ENCODE data around the gene MAP2K5. TPM values are rescaled to one million over a fixed set of nuclear protein-coding genes. Genes with fewer than 3 reads are reported as not detected.

Gene MAP2K5
- total RNA-seq, 1 experiment from 2014 or later: 15.0 TPM

GRCh38 chr15:67750371-67750770 lies 207.9 kb downstream of the MAP2K5 start:
- Mint-ChIP-seq H3K27me3 (ENCODE audit: low read depth) (no peaks in the 10 kb centered on the region), H3K9me3 (no peaks in the 10 kb centered on the region), H3K27ac (peak overlapping the region; percentile 10 to 55 (median 13); a peak in 5 of 7 replicates), H3K4me1 (peaks cover 25 to 26% of the 10 kb centered on the region in 2 experiments), H3K4me3 (peak overlapping the region in 1 of 2 experiments; percentile 31; a peak in 1 of 5 replicates), H3K36me3 (ENCODE audit: insufficient read depth in 1 of 3, low read depth in 3 of 3) (no peaks in the 10 kb centered on the region; a peak in 2 of 7 replicates)
- Histone ChIP-seq H2AFZ (ENCODE audit: low read length) (no peak overlapping the region), H3K79me1 (ENCODE audit: insufficient read depth, low read depth, low read length, poor library complexity, severe bottlenecking) (no peaks in the 10 kb centered on the region), H3K23me2 (ENCODE audit: insufficient read length, low read depth, low read length, poor library complexity, severe bottlenecking) (no peaks in the 10 kb centered on the region), H2AK5ac (ENCODE audit: insufficient read length, low read length) (no peak overlapping the region), H3K9ac (ENCODE audit: extremely low read depth, insufficient read length, low read length) (no peak overlapping the region), H2BK20ac (ENCODE audit: low read depth, low read length, poor library complexity, severe bottlenecking) (no peak overlapping the region), H4K20me1 (ENCODE audit: control insufficient read depth, insufficient read depth, insufficient read length) (no peaks in the 10 kb centered on the region), H3K56ac (ENCODE audit: insufficient read length, low read depth, low read length) (no peak overlapping the region), H3K9me3 (ENCODE audit: control insufficient read depth, low read depth, low read length) (no peaks in the 10 kb centered on the region), H2BK5ac (ENCODE audit: insufficient read length, low read length) (no peak overlapping the region), H3T11ph (ENCODE audit: low read length) (no peak overlapping the region), H4K91ac (ENCODE audit: insufficient read length, low read depth, low read length) (no peak overlapping the region), H3K14ac (ENCODE audit: insufficient read depth, low read length) (no peak overlapping the region), H3K23ac (ENCODE audit: insufficient read length, low read depth, low read length) (no peak overlapping the region), H3K18ac (ENCODE audit: insufficient read length, low read depth, low read length) (no peak overlapping the region), H2BK15ac (ENCODE audit: low read depth, low read length) (no peak overlapping the region), H4K8ac (replicated peaks; ENCODE audit: insufficient read length, low read depth, low read length) (no peak overlapping the region), H2BK120ac (ENCODE audit: low read depth, low read length, poor library complexity, severe bottlenecking) (no peak overlapping the region), H3K4me1 (ENCODE audit: insufficient read depth, low read length) (peaks cover 8% of the 10 kb centered on the region), H4K5ac (ENCODE audit: insufficient read length, low read depth, low read length) (no peak overlapping the region), H3K79me2 (ENCODE audit: insufficient read depth, low read length) (no peaks in the 10 kb centered on the region), H3K27me3 (ENCODE audit: insufficient read depth, low read length) (no peaks in the 10 kb centered on the region), H3K4ac (ENCODE audit: low read depth, low read length) (no peak overlapping the region), H2BK12ac (ENCODE audit: insufficient read length, low read depth, low read length) (no peak overlapping the region), H3K4me2 (ENCODE audit: insufficient read depth, insufficient read length, low read length) (no peak overlapping the region), H3K27ac (ENCODE audit: insufficient read length, low read depth, low read length) (no peak overlapping the region)
- TF ChIP-seq CTCF (conservative IDR thresholded peaks at IDR 0.05): no peak
- DNase-seq: no peak
- WGBS (ENCODE audit: extremely low coverage, insufficient read length, low lambda C conversion rate): no CpG with 5 or more reads among the region's 4 CpGs
